Measurements from ENCODE around the gene GLA. TPM values are rescaled to one million over a fixed set of nuclear protein-coding genes. Genes with fewer than 3 reads are reported as not detected.

Gene GLA
- total and polyA plus RNA-seq, 2 of the 4 experiments (the other 2 are of a cell fraction): 27.9 to 38.7 TPM

DNA sequence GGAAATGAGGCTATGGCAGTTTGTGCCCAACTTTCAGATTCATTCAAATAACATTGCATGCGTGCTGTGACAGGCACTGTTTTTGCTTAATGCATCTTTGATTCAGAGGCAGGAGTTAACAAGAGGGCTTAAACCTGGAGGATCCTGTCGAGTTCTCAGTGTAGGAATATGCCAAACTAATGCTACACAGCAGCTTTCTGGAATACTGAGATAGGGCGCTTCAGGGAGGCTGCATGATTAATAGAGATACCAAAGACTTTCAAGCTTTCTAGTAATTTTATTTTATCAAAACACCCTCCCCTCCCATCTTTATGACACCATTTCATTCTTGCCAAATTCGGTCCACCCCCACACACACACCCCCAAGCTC is 58.5 kb downstream of the GLA start:
- no TSS peak for BruUV-seq (replicated peaks)
- peak overlapping the region; percentile 84 for H3K4me2 ChIP-seq (ENCODE audit: low read depth, low read length)
- H3K9ac ChIP-seq (ENCODE audit: low read depth, low read length): peak overlapping the region; percentile 99; the same call in 1 of the 2 replicates
- H3K14ac ChIP-seq (replicated peaks; ENCODE audit: low read depth, low read length): no peak overlapping the region
- intact Hi-C loops (cut with micrococcal nuclease) (loop anchor here (1.0 kb wide), 1 partner anchor 41 kb away; no protein-coding TSS in a partner anchor), dilution Hi-C loops (cut with HindIII; ENCODE audit: low sequenced_read_pairs, unreplicated experiment) (no loop called here), in situ Hi-C loops (cut with MboI; ENCODE audit: low sequenced_read_pairs) (no loop called here)
- H3K36me3 ChIP-seq (ENCODE audit: control insufficient read depth, insufficient read depth, low read length): no peaks in the 10 kb centered on the region
- CTCF ChIA-PET: no interaction called here
- TF ChIP-seq RAD21 (IDR thresholded peaks at IDR 0.05; ENCODE audit: low read length) (no peak), RFX5 (IDR thresholded peaks at IDR 0.05; ENCODE audit: low read depth, low read length) (no peak), POLR2A (IDR thresholded peaks at IDR 0.05; ENCODE audit: low read depth, low read length) (no peak), NFE2L2 (IDR thresholded peaks at IDR 0.05; ENCODE audit: low read depth, low read length) (no peak), MXI1 (IDR thresholded peaks at IDR 0.05; ENCODE audit: borderline replicate concordance, low read depth, low read length) (no peak), MAFK (IDR thresholded peaks at IDR 0.05; ENCODE audit: low read depth, low read length) (no peak)
- TF ChIP-seq, protein P1, sequence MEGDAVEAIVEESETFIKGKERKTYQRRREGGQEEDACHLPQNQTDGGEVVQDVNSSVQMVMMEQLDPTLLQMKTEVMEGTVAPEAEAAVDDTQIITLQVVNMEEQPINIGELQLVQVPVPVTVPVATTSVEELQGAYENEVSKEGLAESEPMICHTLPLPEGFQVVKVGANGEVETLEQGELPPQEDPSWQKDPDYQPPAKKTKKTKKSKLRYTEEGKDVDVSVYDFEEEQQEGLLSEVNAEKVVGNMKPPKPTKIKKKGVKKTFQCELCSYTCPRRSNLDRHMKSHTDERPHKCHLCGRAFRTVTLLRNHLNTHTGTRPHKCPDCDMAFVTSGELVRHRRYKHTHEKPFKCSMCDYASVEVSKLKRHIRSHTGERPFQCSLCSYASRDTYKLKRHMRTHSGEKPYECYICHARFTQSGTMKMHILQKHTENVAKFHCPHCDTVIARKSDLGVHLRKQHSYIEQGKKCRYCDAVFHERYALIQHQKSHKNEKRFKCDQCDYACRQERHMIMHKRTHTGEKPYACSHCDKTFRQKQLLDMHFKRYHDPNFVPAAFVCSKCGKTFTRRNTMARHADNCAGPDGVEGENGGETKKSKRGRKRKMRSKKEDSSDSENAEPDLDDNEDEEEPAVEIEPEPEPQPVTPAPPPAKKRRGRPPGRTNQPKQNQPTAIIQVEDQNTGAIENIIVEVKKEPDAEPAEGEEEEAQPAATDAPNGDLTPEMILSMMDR (conservative IDR thresholded peaks at IDR 0.05; ENCODE audit: low read depth, low read length): no peak
- peak overlapping the region; percentile 4 to 63; a peak in 3 of 4 replicates for H4K8ac ChIP-seq (ENCODE audit: low read depth in 2 of 2, low read length in 2 of 2)
- H3K27ac ChIP-seq (ENCODE audit: insufficient read depth, low read length): peak overlapping the region; percentile 100; the same call in 1 of the 2 replicates
- peak overlapping the region; percentile 100 for H3K4me3 ChIP-seq (ENCODE audit: insufficient read depth, low read depth, low read length)
- POLR2A ChIA-PET (ENCODE audit: unreplicated experiment): no interaction called here
- H3K18ac ChIP-seq (ENCODE audit: low read depth, low read length): no peak overlapping the region
- H3K23ac ChIP-seq (ENCODE audit: low read depth, low read length): no peak overlapping the region
- no peaks in the 10 kb centered on the region; a peak in 1 of 4 replicates for H3K79me1 ChIP-seq (ENCODE audit: low read depth in 1 of 2, low read length in 2 of 2)
- whole genome bisulfite sequencing, 2 experiments (ENCODE audit: extremely low coverage in 2 of 2, insufficient read length in 1 of 2): 40% methylated on average over 1 of the region's 4 CpGs; no CpG with 5 or more reads in 1 of the 2 experiments
- H4K91ac ChIP-seq (ENCODE audit: insufficient read depth, low read depth, low read length): no peak overlapping the region
- H2AFZ ChIP-seq (replicated peaks; ENCODE audit: low read length, poor library complexity): peak overlapping the region; percentile 4
- no peak overlapping the region for H3K56ac ChIP-seq (ENCODE audit: extremely low read depth, insufficient read depth, low read length)
- H2BK120ac ChIP-seq (ENCODE audit: low read depth, low read length): no peak overlapping the region
- no peak overlapping the region for H2BK15ac ChIP-seq (ENCODE audit: low read depth, low read length)
- ATAC-seq (ENCODE audit: low read depth) (no peak), DNase-seq (no peak)
- H3K27me3 ChIP-seq (ENCODE audit: control insufficient read depth, insufficient read depth, low read length): peaks cover 2% of the 10 kb centered on the region; the same call in 1 of the 2 replicates
- H2BK5ac ChIP-seq (ENCODE audit: low read depth, low read length, poor library complexity, severe bottlenecking): no peak overlapping the region
- no peak overlapping the region for H4K5ac ChIP-seq (ENCODE audit: low read depth, low read length)
- no peak overlapping the region for H2AK9ac ChIP-seq (replicated peaks; ENCODE audit: low read depth, low read length, poor library complexity)
- no peaks in the 10 kb centered on the region for H3K9me3 ChIP-seq (ENCODE audit: control insufficient read depth, insufficient read depth, low read length)
- H2AK5ac ChIP-seq (ENCODE audit: low read depth, low read length): no peak overlapping the region
- H4K20me1 ChIP-seq (ENCODE audit: insufficient read depth, low read length): 0 out of 2 replicates have a peak, but pooled peaks cover 3% of the 10 kb centered on the region
- H3K4ac ChIP-seq (ENCODE audit: low read depth, low read length): no peak overlapping the region
- no peak overlapping the region for H2BK20ac ChIP-seq (ENCODE audit: low read depth, low read length)
- no peaks in the 10 kb centered on the region for H3K9me1 ChIP-seq (ENCODE audit: insufficient read depth, low read length)
- H3K4me1 ChIP-seq (ENCODE audit: control insufficient read depth, insufficient read depth, low read length): no peaks in the 10 kb centered on the region
